Esophagus muscularis mucosa (tissue), 4 donors: ENCODE data around the gene CFAP74. TPM values are rescaled to one million over a fixed set of nuclear protein-coding genes. Genes with fewer than 3 reads are reported as not detected.

Experiments
- DNase-seq: peaks from one replicate; pipeline ENCODE4 v3.0.0-alpha.2; 2017; ENCODE audit errors: extremely low spot score
- H3K27ac ChIP-seq, 4 donors: fragments of 200-600 bp; sonication (generic); replicated peaks in 1 of 4; 1 replicate in 3 of 4; 2 replicates in 1 of 4; pipeline ENCODE4 v1.5.1; 2016 to 2019; ENCODE audit warnings: mild to moderate bottlenecking in 1 of 4
- H3K27me3 ChIP-seq, 4 donors: fragments of 200-600 bp; sonication (generic); one replicate each; pipeline versions ENCODE4 v1.5.1 to v1.6.0; 2016 to 2019
- H3K36me3 ChIP-seq, 4 donors: fragments of 200-600 bp; sonication (generic); one replicate each; pipeline ENCODE4 v1.5.1; 2016 to 2019
- H3K4me1 ChIP-seq, 4 donors: fragments of 200-600 bp; sonication (generic); one replicate each; pipeline ENCODE4 v1.5.1; 2016 to 2019
- H3K4me3 ChIP-seq, 4 donors: fragments of 200-600 bp; sonication (generic); 1 replicate in 2 of 4; 2 replicates in 2 of 4; pipeline ENCODE4 v1.5.1; 2016 to 2019; ENCODE audit warnings: mild to moderate bottlenecking in 4 of 4, moderate library complexity in 1 of 4
- H3K9me3 ChIP-seq, 4 donors: fragments of 200-600 bp; sonication (generic); 1 replicate in 3 of 4; 2 replicates in 1 of 4; pipeline ENCODE4 v1.5.1; 2016 to 2019
- CTCF ChIP-seq, 3 experiments: fragments of 200-600 bp in 2 of 3; fragments of 450-650 bp in 1 of 3; sonication (generic) in 2 of 3; IDR thresholded peaks; one replicate each; pipeline ENCODE4 v1.5.1; 2017 to 2019; ENCODE audit warnings: antibody characterized with exemption in 3 of 3, mild to moderate bottlenecking in 2 of 3, moderate library complexity in 1 of 3
- EP300 ChIP-seq: sonication (generic); formaldehyde crosslinking; IDR thresholded peaks from one replicate; pipeline ENCODE4 v1.6.1; 2017; ENCODE audit warnings: antibody characterized with exemption
- POLR2A ChIP-seq: fragments of 450-650 bp; IDR thresholded peaks from one replicate; pipeline ENCODE4 v1.6.1; 2017; ENCODE audit warnings: antibody characterized with exemption, moderate library complexity, mild to moderate bottlenecking, low read depth
- POLR2AphosphoS5 ChIP-seq, 2 donors: sonication (generic); formaldehyde crosslinking; IDR thresholded peaks; one replicate each; pipeline ENCODE4 v1.6.1; 2017; ENCODE audit warnings: antibody characterized with exemption in 2 of 2
- WGBS: methylation state at CpG from one replicate; pipeline ENCODE4 v1.1.5; 2018; 5-methylcytosine and 5-hydroxymethylcytosine counted together
- intact Hi-C: fragments of 100-400 bp; cut with DNase I; formaldehyde crosslinking; loops from one replicate; pipeline ENCODE4 v1.15.1; 2023
- total RNA-seq, 4 donors: library from RNA; depleted of rRNA; stranded (reverse); fragments of >200 nt; gene quantifications; one replicate each; pipeline versions ENCODE4 v1.1.0 to v1.2.1, GENCODE V29; 2016

Gene CFAP74
- total RNA-seq, 4 donors from 2014 or later: not detected

DNA sequence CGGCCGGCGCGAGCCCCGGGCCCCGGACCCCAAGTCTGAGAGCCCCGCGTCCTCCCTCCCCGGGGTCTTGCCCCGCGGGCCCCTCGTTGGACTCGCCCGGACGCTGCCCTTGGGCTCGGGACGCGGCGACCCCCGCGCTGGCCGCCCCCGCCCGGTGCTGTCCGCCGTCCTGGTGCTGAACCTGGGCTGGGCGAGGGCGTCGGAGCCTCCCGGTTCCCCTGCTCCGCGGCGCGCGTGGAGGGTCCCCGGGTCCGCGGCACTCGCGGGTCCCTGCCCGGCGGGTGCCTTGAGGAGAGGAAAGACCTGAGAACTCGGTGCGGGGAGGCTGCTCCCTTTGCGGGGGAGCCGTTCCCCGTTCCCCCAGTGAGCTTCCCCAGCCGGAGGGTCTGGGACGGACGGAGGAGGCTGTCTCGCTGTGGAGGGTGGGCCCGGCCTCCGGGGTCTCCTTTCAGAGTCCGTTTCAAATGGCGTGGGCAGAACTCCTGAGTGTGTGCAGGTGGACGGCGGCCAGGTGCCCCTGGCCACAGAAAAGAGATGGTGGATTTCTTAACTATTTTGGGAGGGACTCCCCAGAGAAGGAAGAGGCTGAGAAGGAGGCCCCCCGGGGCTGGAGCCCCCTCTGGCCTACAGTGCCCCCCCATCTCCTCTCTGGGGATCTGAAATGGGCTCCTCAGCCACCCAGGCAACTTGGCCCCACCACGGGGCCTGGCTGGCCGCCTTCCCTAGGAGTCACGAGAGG is 16.2 kb upstream of the CFAP74 start:
- intact Hi-C loops: no loop called here
- Histone ChIP-seq H3K27me3 (peaks cover 0 to 99% (median 38%) of the 10 kb centered on the region in 4 donors), H3K36me3 (no peaks in the 10 kb centered on the region), H3K27ac (no peak overlapping the region), H3K4me3 (peak overlapping the region; percentile 22 to 48 (median 31)), H3K4me1 (peaks cover 5 to 18% (median 13%) of the 10 kb centered on the region in 4 donors), H3K9me3 (no peaks in the 10 kb centered on the region)
- 32% methylated on average over 18 of the region's 61 CpGs for WGBS
- TF ChIP-seq EP300: no peak
- no peak for TF ChIP-seq POLR2A
- TF ChIP-seq CTCF (IDR thresholded peaks at IDR 0.05): no peak
- no peak for TF ChIP-seq POLR2AphosphoS5 (IDR thresholded peaks at IDR 0.05)
- DNase-seq: no peak

- H3K36me3 ChIP-seq: no peaks in the 10 kb centered on the region
- intact Hi-C loops: no loop called here
- no CpG with 5 or more reads among the region's 60 CpGs for WGBS
- H3K4me3 ChIP-seq: peak within 1 kb of the TSS; percentile 22 to 48 (median 31)
- no peaks in the 10 kb centered on the region for H3K9me3 ChIP-seq
- H3K4me1 ChIP-seq: peaks cover 5 to 18% (median 13%) of the 10 kb centered on the region in 4 donors
- TF ChIP-seq POLR2A (no peak), POLR2AphosphoS5 (IDR thresholded peaks at IDR 0.05) (no peak), EP300 (no peak), CTCF (IDR thresholded peaks at IDR 0.05) (no peak)
- H3K27me3 ChIP-seq: peaks cover 0 to 99% (median 38%) of the 10 kb centered on the region in 4 donors
- DNase-seq: no peak
- no peak within 1 kb of the TSS for H3K27ac ChIP-seq
These were observed 15.6 kb upstream of the CFAP74 start, which contains the start of gene GABRD for GRCh38 chr1:2019172-2019543. Gene GABRD (plus strand): TSS chr1:2019345. CDS start chr1:2019424, 79 bp downstream.

- no peaks in the 10 kb centered on the region for H3K9me3 ChIP-seq
- no peak for TF ChIP-seq EP300
- no peak for TF ChIP-seq POLR2A
- no peak for TF ChIP-seq CTCF (IDR thresholded peaks at IDR 0.05)
- no peak for DNase-seq
- H3K27me3 ChIP-seq: peaks cover 0 to 99% (median 35%) of the 10 kb centered on the region in 4 donors
- H3K4me1 ChIP-seq: peaks cover 5 to 18% (median 13%) of the 10 kb centered on the region in 4 donors
- no peak overlapping the region for H3K27ac ChIP-seq
- no peaks in the 10 kb centered on the region for H3K36me3 ChIP-seq
- 49% methylated on average over 14 of the region's 48 CpGs for WGBS
- H3K4me3 ChIP-seq: no peak overlapping the region
- intact Hi-C loops: no loop called here
These were observed 14.9 kb upstream of the CFAP74 start for GRCh38 chr1:2018217-2019171.

DNA sequence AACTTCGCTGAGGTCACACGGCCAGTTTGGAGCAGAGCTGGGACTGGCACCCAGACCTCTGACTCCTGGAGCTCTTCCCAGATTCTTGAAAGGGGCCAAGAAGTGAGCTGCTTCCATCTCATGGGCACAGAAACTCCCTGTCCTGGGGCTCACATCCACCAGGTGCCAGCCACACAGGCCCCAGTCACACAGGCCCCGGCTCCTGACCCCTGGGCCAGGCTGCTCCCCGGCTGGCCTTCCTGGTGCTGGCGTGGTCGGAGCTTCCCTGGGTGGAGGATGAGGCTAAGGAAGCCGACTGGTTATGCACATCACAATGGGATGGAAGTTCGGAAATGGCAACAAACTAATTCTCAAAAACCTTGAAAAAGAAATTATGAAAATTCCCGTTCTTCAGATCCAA is 12.5 kb upstream of the CFAP74 start:
- 84% methylated on average over 9 of the region's 9 CpGs for WGBS
- H3K4me3 ChIP-seq: no peak overlapping the region
- H3K27ac ChIP-seq: no peak overlapping the region
- DNase-seq: no peak
- TF ChIP-seq POLR2AphosphoS5 (IDR thresholded peaks at IDR 0.05) (no peak), POLR2A (no peak), EP300 (no peak), CTCF (IDR thresholded peaks at IDR 0.05) (no peak)
- H3K36me3 ChIP-seq: no peaks in the 10 kb centered on the region
- no peaks in the 10 kb centered on the region for H3K9me3 ChIP-seq
- H3K4me1 ChIP-seq: peaks cover 5 to 18% (median 13%) of the 10 kb centered on the region in 4 donors
- intact Hi-C loops: no loop called here
- H3K27me3 ChIP-seq: peaks cover 0 to 82% (median 26%) of the 10 kb centered on the region in 4 donors
